Measurements from ENCODE around the gene CEMP1.

CEMP1 gene

DNA sequence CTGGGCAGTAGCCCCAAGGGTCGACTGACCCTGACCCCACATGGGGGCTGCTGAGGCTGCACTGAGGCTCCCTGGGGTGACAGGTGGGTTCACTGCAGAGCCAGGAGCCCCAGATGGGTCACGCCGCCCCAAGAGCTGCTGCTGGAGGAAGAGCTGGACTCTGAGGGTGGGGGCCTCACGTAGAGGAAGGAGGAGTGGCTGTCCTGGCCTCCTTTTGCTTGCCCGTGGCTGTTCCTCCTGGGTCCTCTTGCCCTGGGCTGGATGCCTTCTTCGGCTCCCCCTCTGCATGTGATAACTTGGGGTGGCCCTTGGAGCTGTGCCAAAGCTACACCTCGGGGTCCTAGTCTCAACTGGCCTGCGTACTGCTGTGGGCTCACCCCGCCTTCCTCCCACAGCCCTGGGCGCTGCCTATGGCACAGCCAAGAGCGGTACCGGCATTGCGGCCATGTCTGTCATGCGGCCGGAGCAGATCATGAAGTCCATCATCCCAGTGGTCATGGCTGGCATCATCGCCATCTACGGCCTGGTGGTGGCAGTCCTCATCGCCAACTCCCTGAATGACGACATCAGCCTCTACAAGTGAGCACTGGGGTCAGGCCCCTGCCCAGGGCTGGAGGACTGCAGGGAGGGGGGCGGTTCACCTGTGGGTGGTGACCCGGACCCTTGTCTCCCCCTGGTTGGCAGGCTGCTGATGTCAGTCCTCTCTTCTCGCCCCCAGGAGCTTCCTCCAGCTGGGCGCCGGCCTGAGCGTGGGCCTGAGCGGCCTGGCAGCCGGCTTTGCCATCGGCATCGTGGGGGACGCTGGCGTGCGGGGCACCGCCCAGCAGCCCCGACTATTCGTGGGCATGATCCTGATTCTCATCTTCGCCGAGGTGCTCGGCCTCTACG, 12.1 kb downstream of the CEMP1 start:
- DNase-seq = no peak

DNA sequence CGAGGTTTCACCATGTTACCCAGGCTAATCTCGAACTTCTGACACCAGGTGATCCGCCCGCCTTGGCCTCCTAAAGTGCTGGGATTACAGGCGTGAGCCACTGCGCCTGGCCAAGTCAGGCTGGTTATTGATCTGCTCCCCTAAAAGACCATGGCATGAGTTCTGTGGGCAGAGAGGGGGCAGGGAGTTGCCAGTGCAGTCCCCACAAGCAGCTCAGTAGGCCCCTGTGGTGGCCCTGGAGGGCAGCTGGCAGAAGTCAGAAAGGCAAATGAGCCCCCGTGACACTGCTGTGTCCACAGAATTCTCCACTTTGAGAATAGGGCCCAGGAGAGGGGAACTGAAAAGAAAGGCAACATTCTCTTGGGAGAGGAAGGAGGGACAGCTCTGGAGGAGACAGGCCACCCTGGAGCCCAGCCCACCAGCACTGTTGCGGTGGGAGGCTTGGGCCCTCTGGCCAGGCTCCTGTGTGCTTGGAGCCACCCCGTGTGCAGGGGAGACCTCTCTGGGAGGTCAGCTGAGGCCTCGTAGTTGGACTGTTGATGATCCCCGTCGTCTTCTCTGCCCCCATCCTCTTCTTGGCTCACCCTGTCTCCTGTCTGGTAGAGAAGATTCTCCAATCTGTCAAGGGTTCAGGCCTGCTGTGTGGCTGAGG, 13.1 kb downstream of the CEMP1 start:
- no peak for DNase-seq

DNA sequence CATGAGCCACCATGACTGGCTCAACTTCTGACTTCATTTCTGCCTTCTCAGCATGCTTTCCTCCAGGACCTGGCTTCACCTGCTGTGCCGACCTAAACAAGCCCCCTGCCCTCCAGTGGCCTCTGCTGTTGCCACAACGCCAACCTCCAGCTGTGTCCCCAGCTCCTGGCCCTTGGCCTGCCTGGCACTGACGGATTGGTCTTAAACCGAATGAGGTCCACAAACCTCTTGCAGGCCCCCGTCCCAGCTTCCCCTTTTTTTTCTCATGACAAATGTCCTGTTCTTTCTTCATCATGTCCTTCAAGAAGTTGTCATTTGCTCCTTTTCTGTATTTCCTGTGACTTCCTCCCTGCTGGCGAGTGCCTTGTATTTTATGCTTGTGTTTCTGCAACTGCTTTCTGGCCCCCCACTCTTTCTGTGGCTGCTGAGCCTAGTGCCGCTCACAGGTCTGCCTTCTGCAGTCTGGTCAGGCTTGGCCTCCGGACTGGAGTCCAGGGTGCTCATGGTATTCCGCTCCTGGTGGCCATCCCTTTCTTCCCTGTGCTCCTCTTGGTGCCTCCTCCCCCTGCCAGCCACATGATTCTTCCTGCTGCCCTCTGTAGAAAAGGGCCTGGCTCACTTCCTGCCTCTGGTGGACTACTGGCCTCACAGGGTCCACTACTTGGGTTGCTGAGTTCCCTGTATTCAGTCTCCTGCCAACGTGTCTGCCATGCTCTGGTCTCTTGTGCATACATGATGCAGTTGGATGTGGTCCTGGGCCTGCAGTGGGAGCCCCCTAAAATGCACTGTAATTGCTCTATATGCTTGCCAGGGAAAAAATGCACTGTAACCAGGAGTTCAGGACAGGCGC, 14.6 kb downstream of the CEMP1 start:
- DNase-seq = no peak

DNA sequence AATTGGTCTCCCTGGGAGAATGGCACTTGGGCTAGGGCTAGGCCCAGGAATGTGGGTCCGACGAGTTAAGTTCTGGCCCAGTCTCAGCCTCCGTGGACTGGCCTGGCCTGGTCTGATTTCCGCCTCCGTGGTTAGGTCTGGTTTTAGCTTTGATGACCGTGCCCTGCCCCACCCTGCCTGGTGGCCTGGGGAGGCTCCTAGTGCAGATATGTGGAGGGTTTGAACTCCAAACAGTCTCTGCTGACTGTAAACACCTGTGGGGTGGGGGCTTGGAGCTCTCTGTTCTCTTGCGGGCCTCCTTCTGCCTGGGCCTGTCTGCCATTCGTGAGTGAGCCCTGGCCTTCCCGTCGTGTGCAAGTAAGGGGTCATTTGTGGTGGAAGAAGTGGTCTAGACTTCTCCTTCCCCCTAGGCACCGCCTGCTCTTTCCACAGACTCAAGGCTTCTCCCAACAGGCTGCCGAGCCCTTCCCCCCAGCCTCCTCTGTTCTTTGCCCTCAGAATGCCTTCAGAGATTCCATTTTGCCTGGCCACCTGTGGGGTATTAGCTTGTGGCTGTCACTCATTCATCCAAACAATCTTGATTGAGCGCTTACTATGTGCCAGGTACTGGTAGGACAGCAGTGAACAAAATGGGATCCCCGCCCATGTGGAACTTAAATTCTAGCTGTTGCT, 15.9 kb downstream of the CEMP1 start:
- no peak for DNase-seq

DNA sequence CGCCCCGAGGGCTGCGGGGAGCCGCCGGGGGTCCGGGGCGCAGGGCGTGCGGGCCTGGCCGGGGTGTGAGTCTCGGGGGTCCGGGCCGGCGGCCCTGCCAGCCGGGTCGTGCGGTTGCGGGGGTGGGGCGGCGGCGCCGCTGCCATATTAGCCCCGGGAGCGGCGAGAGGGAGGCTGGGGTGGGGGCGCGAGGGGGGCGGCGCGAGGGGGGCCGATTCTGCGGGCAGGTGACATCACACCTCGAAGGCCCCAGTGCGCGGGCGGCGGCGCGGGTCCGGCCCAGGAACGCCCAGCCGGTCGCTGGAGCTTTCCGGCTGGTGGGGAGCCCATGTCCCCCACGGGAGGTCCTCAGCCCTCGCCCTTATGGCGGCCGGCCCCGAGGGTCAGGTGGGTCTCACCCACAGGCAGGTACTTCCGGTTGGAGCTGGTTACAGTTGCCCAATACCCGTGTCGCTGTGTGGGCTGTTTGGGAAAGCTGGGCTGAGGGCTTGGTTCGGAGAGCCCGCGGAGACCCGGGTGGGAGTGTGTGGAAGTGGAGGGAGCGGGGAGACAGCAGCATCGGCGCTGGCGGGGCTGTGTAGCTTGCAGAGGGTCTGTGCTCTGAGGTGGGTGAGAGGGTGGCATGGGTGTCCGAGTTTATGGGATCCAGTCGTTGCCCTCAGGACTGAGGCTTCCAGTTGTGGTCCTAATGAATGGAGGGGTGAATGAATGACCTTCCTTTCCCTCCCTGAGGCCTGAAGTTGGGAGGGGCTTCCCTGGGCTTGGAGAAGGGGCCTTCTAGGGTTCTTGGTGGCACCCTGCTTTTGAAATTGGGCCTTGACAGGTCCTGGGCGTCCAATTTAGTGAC, 16.7 kb downstream of the CEMP1 start:
- no peak for DNase-seq

DNA sequence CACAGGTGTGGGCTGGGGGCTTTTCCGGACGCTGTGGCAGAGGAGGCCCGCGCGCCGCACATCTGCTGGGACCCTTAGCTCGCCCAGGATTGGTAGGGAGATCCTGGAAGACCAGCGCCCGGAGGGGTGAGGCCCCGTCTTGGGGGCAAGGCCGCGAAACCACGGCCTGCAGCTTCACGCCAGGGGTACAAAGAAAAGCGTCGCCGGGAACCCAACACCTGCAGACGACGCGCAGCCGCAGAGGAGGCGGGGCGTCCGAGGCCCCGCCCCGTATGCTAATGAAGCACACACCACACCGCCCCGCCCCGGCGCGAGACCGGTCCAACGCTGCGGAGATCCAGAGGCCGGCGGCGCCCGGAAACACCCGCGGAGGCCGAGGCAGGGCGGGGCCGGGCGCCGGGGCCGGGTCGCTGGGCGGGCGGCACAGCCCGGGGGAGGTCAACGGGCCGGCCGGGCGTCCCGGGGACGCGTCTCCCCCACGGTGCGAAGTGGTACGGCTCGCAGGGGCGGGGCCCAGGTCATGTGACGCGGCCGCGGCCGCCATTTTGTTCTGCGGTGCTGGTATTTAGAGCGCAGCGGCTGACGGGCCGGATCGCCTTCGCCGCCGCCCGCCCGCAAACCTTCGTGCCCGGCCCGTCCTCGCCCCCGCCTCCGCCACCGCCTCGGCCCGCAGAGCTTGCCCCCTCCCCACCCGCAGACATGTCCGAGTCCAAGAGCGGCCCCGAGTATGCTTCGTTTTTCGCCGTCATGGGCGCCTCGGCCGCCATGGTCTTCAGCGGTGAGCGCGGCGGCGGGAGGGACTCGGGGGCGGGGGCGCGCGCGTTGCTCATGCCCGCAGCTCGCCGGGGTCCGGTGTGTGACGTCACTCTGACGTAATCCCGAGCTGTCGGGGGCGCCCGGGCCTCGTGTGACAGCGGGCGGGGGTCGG, 17.5 kb downstream of the CEMP1 start, which contains the start of gene ATP6V0C:
ATP6V0C (plus strand) TSS at position 548 of the 928 bp plus-strand sequence; CDS start at position 700, 152 bp downstream.
- DNase-seq = peak; percentile 92

DNA sequence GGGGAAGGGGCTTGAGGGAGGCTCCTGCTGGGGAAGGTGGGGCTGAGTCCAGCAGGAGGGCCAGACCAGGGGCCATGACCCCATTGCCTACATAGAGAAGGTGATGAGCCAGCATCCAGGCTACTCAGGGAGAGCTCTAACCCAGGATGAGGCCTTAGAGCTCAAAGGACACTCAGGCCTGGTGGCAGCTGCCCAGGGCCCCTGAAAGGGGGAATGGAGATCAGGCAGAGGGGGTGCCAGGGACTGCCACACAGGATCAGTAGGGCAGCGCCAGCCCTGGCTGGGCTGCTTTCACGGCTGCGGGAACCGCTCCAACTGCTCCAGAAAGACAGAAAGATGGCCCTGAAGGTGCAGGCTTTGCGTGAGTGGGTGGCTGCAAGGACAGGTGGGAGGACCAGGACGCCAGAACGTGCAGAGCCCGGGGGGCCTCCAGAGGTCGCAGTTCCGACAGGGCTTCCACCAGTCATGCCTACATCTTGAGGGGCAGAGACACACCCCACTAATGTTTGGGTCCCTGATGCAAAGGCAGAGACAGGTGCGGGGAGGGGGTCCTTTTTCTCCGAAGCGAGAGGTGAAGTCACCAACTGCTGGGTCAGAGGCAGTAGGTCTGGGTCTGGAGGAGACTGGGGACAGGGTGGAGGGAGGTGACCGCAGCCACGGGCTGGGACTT, 18.3 kb downstream of the CEMP1 start:
- DNase-seq = peak; percentile 66

DNA sequence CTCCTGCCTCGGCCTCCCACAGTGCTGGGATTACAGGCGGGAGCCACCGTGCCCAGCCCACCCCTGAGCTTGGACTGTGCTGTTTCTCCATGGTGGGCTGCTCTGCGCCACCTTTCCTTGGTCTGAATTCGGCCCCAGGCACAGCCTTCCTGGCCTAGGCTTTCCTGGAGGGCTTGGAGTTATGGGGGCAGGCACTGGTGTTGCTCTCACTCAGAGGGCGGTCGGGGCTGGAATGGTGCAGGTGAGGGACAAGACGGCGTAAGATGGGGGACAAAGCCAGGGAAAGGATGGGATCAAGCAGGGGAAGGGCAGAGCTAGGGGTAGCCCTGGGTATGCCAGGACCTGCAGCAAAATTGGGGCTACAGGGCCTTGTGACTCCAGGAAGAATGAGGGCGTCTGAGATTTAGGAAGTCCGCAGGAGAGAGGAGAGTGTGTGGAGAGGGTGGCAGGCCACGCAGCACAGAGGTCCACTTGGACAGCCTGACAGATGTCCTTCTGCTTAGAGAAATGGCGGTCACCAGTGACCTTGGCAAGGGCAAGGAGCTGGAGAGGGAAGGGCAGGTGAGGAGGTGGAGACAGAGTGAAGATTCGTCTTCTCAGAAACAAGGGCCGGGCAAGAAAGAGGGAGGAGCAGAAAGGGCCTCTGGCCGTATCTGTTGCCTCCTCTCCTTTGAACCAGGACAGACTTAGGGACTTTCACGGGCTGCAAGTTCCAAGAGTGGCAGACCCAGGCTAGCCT, 19.0 kb downstream of the CEMP1 start:
- DNase-seq = no peak

DNA sequence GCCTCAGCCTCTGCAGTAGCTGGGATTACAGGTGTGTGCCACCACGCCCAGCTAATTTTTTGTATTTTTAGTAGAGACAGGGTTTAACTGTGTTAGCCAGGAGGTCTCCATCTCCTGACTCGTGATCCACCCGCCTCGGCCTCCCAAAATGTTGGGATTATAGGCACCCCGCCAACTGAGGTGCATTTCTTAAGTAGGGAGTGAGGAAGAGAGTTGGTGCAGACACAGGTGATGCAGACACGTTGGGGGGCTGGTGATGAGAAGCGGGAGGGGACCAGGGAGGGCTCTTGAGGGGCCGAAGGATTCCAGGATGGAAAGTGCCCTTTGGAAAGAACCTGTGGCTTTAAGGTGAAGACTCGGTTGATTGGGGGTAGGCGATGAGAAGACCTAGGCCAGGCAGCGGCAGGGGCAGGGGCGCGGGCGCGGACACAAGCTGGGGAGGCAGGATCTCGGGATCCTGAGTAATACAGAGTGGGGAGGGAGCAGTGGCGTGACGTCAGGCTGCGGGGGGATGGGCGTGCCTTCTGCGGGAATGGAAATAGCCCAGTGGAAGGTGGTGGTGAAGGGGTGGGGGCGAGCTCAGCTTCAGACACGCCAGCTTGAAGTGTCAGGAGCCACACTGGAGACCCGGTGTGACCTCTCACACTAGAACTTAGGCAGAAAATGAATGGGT, 19.9 kb downstream of the CEMP1 start:
- no peak for DNase-seq

DNA sequence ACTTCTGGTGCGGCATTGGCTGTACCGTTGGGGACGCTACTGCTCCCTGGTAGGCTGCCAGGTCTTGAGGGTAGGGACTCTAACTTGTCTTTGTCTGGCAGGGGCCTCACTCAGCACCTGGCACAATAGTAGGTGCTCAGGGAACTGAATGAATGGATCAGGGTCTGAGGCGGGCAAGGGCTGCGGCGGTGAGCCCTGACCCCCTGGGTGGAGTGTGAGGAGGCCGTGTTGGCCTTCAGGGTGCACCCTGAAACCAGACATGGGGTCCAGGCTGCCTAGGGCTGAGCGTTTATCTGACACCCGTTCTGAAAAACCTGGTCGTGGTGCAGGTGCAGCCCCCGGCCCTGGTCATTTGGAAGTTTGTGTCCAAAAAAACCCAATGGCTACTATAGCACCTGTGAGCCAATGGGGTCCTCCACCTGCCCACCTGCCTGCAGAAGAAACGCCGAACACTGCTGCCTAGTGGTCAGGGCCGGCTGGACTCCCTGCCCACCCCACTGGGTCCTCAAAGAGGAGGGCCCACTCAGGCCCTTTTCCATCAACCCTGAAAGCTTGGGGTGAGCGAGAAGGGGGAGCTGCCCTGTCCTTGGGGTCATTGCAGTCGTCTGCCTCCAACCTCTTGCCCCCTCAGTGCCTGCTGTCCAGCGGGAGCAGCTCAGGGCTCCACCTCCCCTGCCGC, 22.3 kb downstream of the CEMP1 start:
- DNase-seq = no peak

DNA sequence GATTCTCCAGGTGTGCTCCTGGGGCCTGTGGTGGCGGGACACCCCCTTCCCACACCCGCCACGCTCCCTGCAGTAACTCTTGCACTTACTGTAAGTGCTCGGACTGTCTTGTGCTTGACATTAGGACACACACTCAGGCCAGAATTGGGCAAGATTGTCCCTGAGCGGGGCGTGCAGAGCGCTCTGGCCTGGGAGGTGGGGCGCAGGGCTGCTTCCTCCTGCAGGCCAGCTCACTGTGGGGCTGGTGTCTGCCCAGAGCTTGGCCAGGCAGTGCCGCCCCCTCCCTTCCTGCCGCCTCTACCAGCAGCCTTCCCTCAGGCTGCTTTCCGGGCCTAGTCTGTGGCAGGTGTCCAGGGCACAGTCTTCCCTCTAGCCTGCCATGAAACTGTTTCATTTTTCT, 23.5 kb downstream of the CEMP1 start:
- DNase-seq = no peak

DNA sequence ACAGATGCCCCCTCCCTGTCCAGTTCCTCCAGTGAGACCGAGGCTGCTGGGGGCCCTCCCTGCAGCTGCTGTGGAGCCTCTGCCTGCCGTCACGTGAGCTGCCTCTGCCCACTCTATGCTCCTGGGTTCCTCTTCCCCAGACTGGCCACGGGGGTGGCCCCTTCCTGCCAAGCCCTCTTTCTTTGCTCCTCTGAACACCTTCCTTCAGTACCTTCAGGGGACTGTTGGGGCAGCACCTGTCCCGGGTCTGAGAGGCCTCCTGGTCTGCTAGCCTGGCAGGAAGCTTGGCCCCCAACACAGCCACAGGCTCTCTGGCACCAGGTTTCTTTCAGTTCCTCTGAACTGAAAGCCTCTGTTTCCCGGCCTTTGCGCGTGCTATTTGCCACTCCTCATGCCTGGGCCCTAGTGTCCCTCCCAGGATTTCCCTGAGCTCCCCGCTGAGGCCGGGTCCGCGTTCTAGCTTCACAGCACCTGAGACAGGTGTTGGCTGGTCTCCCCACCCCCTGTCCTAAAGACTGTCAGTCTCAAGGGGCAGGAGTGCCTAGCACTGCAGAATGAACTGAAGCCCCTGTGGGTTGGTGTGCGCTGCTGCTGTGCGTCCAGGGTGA, 24.1 kb downstream of the CEMP1 start:
- no peak for DNase-seq

DNA sequence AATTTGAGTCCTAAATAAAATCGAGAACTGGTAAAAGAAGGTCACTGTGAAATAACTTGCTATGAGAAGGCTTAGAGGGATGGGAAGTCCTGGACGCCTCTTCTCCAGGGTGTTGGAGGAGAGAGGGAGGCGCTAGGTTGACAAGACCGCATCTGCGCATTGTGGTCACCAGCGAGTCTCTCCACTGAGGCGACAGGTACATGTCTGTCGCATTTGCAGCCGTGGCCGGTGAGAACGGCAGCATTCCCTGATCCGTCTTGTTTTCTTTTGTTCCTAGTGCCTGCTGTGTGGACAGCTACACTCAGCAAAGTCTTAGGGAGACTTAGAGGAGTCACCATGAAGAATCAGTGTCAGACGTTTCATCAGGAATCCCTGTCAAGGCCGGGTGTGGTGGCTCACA, 25.5 kb downstream of the CEMP1 start:
- no peak for DNase-seq

DNA sequence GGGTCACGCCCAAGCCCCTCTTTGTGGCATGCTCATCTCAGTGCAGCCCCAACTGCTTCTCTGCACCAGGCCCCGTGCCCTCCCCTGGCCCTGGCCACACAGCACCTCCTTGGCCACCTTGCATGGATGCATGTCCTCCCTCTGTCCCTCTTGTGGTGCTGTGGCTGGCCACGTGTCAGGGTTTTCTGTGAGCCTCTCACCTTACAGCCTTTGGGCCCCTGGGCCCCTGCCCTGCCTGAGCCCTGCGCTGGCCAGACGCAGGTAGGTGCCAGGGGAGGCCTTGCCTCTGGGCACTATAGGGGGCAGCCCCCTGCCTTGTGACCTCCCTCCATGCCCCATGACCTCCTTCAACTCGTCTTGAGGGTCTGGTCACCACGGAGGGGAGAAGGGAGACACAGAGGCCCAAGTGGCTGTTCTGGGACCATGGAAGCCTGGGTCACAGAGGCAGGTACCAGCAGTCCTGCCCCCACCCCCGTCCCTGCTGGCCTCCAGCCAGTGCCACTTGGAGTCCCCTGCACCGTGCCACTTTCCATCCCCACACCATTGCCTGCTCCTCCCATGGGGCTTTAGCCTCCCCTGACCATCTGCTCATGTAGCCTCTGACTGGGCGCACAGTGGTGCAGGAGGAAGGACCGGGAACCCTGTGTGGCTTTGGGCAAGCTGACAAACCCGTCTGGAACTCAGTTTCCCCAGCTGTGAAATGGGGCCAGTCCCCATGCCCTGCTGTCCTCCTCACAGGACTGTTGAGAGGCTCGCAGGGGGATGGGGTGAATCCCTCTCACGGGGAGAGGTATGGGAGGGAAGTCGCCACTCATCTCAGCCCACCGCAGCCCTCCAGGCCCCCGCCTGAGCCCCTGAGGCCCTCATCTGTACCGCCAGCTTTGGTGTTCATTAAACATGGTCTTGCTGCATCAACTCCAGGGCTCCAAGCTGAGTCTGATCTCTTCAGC, 29.0 kb downstream of the CEMP1 start:
- no peak for DNase-seq

DNA sequence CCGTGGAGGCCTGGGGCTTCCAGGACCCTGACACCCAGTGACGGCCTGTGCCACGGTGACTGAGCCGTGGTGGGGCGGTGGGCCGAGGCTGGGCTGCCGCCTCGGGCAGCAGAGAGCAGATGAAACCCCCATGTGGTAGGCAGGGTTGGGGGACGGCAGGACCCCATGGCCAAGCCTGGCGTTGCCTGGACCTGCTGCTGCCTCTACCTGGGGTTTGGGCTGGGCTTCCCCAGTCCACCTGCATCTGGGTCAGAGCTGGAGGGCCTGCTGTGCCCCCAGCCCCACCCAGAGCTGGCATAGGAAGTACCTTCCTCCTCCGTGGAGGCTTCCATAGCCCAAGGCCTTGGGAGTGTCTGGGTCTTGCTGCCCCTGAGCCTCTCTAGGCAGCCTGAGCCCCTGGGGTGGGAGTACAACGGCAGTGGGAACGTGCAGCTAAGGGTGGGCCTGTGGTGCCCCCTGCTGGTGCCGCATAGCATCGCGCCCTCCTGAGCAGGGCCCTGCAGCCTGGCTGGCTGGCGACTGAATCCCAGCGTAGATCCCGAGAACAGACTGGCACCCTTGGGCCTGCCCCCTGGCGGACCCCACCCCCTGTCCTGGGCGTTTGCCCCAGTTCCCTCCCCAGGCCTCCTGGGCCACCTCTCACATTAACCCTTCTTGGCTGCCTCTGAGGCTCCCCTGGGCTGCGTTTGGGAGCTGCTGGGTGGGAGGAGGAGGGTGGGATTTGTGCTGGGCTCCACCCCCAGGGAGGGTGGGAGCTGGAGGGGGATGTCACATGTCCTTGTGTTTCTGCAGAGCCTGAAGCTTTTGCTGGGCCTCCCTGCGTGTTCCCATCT, 30.1 kb downstream of the CEMP1 start:
- DNase-seq = peak; percentile 82

All from NCI-H1092 treated with DMSO at 0.1 percent for 48 hours (cell line).